Measurements from ENCODE around the gene DNAJC3.
"Not testable (repeated sequence)": the region's sequence is repeated elsewhere in the genome, so short reads cannot be mapped to it uniquely, and the experiment has no call there.

Gene DNAJC3

DNA sequence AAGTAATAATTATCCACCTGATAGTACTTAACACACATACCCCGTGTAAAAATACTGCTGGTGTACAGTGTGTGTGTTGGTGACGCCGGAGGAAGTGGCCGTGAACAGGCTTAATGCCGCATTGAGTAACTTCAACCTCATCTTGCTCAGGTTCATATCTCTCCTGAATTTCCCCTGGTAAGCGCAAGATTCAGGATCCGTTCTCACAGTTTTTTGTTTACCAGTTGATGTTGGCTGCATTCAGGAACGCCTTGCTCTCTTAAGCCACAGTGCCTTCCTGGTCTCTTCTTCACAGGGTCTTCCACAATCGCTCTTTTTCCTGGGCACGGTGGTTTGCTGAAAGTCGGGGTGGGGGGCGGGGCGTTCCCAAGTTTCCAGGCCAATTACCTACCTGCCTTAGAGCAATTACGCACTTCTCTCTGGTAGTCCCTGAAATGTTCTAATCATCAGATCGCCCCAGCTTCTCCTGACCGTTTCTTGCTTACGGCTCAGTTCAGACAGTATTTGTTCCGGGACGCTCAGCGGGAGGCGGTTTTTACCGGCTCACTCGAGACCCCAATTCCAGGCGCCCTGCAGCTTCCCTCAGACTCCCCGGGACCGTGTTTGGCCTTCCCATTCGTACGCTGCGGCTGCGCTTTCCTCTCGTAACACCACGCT, 706 bp upstream of the DNAJC3 start:
- no peaks in the 10 kb centered on the region for H3K27me3 ChIP-seq (ENCODE audit: insufficient read depth, insufficient read length)
- H3K9me3 ChIP-seq (ENCODE audit: insufficient read depth, low read length), result peaks cover under 1% of the 10 kb centered on the region; the same call in 1 of the 2 replicates
- H3K4me3 ChIP-seq (ENCODE audit: insufficient read length, low read depth), result peak overlapping the region; percentile 74
- DNase-seq (ENCODE audit: low read depth, low spot score), result no peak
- no peaks in the 10 kb centered on the region for H3K36me3 ChIP-seq (ENCODE audit: insufficient read depth, insufficient read length, low read length)
- TF ChIP-seq YY1 (IDR thresholded peaks at IDR 0.05; ENCODE audit: insufficient read depth, insufficient read length) (no peak), ZNF274 (IDR thresholded peaks at IDR 0.05; ENCODE audit: low read depth, low read length) (no peak), SUZ12 (IDR thresholded peaks at IDR 0.05; ENCODE audit: extremely low read depth, insufficient read depth, insufficient read length) (no peak)
- no peaks in the 10 kb centered on the region for H3K4me1 ChIP-seq (ENCODE audit: insufficient read depth, insufficient read length)
- peak overlapping the region; percentile 76 for H3K9ac ChIP-seq (ENCODE audit: insufficient read length, low read depth)

DNA sequence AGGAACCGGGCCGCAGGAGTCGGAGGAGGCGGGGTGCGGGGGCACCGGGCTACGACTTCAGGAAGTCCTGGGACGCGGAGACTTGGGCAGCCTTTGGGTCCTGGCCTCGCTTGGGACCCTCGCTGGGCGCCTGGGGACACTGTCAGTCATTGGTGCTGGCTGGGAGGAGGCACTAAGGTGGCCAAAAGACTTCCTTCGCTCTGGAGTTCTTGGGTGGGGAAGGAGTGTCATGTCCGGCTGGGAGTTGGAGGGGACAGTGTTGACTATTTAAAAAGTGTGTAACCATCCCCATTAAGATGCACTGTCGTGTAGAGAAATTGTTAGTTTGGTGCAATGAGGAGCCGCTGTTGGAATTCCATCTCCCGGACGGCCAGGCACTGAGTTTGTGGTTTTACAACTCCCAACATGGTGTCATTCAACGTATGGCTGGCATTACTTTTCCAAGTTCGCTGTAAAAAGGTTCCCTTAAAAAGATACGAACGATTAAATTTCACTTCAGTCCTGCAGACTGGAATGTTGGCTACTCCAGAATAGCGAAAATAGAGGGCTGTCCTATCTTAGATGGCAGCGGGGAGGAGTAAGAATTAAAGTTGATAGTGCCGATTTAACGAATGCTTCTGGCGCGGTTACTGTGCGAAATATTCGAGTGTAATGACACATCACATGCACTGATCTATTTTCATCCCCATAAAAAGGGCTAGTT, 776 bp downstream of the DNAJC3 start:
- no peaks in the 10 kb centered on the region for H3K36me3 ChIP-seq (ENCODE audit: insufficient read depth, insufficient read length, low read length)
- no peaks in the 10 kb centered on the region for H3K27me3 ChIP-seq (ENCODE audit: insufficient read depth, insufficient read length)
- H3K9me3 ChIP-seq (ENCODE audit: insufficient read depth, low read length), result no peaks in the 10 kb centered on the region
- peak overlapping the region; percentile 74 for H3K4me3 ChIP-seq (ENCODE audit: insufficient read length, low read depth)
- peak overlapping the region; percentile 90 for H3K9ac ChIP-seq (ENCODE audit: insufficient read length, low read depth)
- no peaks in the 10 kb centered on the region for H3K4me1 ChIP-seq (ENCODE audit: insufficient read depth, insufficient read length)
- DNase-seq (ENCODE audit: low read depth, low spot score), result no peak
- TF ChIP-seq ZNF274 (IDR thresholded peaks at IDR 0.05; ENCODE audit: low read depth, low read length) (no peak), SUZ12 (IDR thresholded peaks at IDR 0.05; ENCODE audit: extremely low read depth, insufficient read depth, insufficient read length) (no peak), YY1 (IDR thresholded peaks at IDR 0.05; ENCODE audit: insufficient read depth, insufficient read length) (no peak)

DNA sequence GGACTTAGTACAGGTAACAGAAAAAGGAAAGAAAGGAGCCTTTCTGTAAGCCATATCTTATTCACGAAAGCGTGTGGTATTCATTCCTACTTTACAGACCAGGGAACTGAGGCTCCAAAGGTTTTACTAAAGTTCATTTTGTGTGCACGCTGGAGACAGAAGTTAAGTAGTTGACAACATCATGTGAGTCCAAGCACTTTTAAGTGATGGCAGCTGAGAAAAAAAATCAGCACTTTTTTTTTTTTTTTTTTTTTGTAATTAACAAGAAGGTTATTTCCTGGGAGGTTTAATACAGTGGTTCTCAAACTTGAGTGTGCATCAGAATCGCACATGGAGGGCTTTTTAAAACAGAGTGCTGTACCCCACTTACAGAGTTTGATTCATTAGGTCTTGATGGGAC, 2.0 kb downstream of the DNAJC3 start:
- Histone ChIP-seq H3K4me1 (ENCODE audit: insufficient read depth, insufficient read length) (no peaks in the 10 kb centered on the region), H3K36me3 (ENCODE audit: insufficient read depth, insufficient read length, low read length) (no peaks in the 10 kb centered on the region), H3K9ac (ENCODE audit: insufficient read length, low read depth) (no peak overlapping the region), H3K27me3 (ENCODE audit: insufficient read depth, insufficient read length) (no peaks in the 10 kb centered on the region), H3K4me3 (ENCODE audit: insufficient read length, low read depth) (no peak overlapping the region), H3K9me3 (ENCODE audit: insufficient read depth, low read length) (no peaks in the 10 kb centered on the region)
- no peak for TF ChIP-seq ZNF274 (IDR thresholded peaks at IDR 0.05; ENCODE audit: low read depth, low read length)
- DNase-seq (ENCODE audit: low read depth, low spot score), result no peak

DNA sequence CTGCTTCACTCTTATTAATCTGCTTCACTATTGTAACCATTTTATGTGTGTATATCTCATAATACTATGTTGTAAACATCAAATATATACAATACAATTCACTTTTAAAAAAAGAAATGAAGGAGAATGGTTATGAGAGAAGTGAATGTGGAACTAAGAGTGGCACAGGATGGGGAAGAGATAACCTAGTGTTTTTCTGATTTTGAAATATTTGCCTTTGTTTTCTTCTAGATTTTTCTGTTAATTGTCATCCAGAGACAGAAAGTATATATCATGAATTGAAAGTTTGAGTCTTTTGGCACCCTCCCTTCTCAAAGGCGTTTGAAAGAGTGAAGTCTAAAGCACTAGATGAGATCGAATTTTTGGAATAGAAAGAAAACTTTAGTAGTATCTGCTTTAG, 2.8 kb downstream of the DNAJC3 start:
- TF ChIP-seq ZNF274 (IDR thresholded peaks at IDR 0.05; ENCODE audit: low read depth, low read length) (no peak), YY1 (IDR thresholded peaks at IDR 0.05; ENCODE audit: insufficient read depth, insufficient read length) (no peak), SUZ12 (IDR thresholded peaks at IDR 0.05; ENCODE audit: extremely low read depth, insufficient read depth, insufficient read length) (no peak)
- Histone ChIP-seq H3K9me3 (ENCODE audit: insufficient read depth, low read length) (peaks cover 1% of the 10 kb centered on the region; the same call in 1 of the 2 replicates), H3K36me3 (ENCODE audit: insufficient read depth, insufficient read length, low read length) (no peaks in the 10 kb centered on the region), H3K9ac (ENCODE audit: insufficient read length, low read depth) (no peak overlapping the region), H3K27me3 (ENCODE audit: insufficient read depth, insufficient read length) (no peaks in the 10 kb centered on the region), H3K4me3 (ENCODE audit: insufficient read length, low read depth) (no peak overlapping the region), H3K4me1 (ENCODE audit: insufficient read depth, insufficient read length) (peaks cover 2% of the 10 kb centered on the region)
- DNase-seq (ENCODE audit: low read depth, low spot score), result no peak

DNA sequence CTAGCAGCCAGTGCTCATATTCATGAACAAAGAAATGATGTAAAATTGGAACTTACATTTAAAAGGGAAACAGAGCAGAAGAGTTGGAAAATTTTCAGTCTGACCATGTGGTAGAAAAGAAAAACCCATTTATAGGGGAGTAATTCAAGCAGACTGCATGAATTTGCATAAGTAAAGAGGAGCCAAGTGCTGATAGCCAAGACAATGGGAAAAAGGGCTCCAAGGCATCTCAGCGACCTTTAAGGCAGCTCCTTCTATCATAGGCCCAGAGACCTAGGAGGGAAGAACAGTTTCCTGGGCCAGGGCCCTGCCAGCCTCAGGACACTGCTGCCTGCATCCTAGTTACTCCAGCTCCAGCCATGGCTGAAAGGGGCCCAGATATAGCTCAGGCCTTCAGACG, 7.5 kb downstream of the DNAJC3 start:
- H3K9ac ChIP-seq (ENCODE audit: insufficient read length, low read depth), result no peak overlapping the region
- TF ChIP-seq ZNF274 (IDR thresholded peaks at IDR 0.05; ENCODE audit: low read depth, low read length), result no peak
- no peak for TF ChIP-seq SUZ12 (IDR thresholded peaks at IDR 0.05; ENCODE audit: extremely low read depth, insufficient read depth, insufficient read length)
- TF ChIP-seq YY1 (IDR thresholded peaks at IDR 0.05; ENCODE audit: insufficient read depth, insufficient read length), result no peak
- H3K4me3 ChIP-seq (ENCODE audit: insufficient read length, low read depth), result no peak overlapping the region
- H3K36me3 ChIP-seq (ENCODE audit: insufficient read depth, insufficient read length, low read length), result no peaks in the 10 kb centered on the region
- peaks cover 6% of the 10 kb centered on the region for H3K4me1 ChIP-seq (ENCODE audit: insufficient read depth, insufficient read length)
- H3K27me3 ChIP-seq (ENCODE audit: insufficient read depth, insufficient read length), result no peaks in the 10 kb centered on the region
- H3K9me3 ChIP-seq (ENCODE audit: insufficient read depth, low read length), result peaks cover 15% of the 10 kb centered on the region; the same call in 1 of the 2 replicates
- DNase-seq (ENCODE audit: low read depth, low spot score), result peak; percentile 58

DNA sequence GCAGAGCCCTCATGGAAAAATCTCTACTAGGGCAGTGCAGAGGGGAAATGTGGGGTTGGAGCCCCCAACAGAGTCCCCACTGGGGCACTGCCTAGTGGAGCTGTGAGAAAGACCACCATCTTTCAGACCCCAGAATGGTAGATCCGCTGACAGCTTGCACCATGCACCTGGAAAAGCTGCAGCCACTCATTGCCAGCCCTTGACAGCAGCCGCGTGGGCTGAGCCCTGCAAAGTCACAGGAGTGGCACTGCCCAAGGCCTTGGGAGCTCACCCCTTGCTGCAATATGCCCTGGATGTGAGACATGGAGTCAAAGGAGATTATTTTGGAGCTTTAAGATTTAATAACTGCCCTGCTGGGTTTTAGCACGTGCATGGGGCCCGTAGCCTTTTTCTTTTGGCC, 8.0 kb downstream of the DNAJC3 start:
- H3K27me3 ChIP-seq (ENCODE audit: insufficient read depth, insufficient read length); DNase-seq (ENCODE audit: low read depth, low spot score); H3K4me3 ChIP-seq (ENCODE audit: insufficient read length, low read depth); H3K9ac ChIP-seq (ENCODE audit: insufficient read length, low read depth); H3K4me1 ChIP-seq (ENCODE audit: insufficient read depth, insufficient read length); H3K36me3 ChIP-seq (ENCODE audit: insufficient read depth, insufficient read length, low read length): not testable (repeated sequence)
- peaks cover 15% of the 10 kb centered on the region; the same call in 1 of the 2 replicates for H3K9me3 ChIP-seq (ENCODE audit: insufficient read depth, low read length)

DNA sequence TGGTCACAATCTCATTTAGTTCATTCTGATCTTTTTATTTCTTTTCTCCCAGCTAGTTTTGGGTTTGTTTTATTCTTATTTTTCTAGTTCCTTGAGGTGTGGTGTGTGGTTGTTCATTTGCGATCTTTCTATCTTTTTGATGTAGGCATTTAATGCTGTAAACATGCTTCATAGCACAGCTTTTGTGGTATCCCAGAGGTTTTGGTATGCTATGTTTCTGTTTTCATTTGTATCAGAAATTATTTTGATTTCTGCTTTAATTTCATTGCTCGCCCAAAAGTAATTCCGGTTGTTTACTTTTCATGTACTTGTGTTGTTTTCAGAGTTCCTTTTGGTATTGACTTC, 12.6 kb downstream of the DNAJC3 start:
- H3K9ac ChIP-seq (ENCODE audit: insufficient read length, low read depth), result no peak overlapping the region
- TF ChIP-seq ZNF274 (IDR thresholded peaks at IDR 0.05; ENCODE audit: low read depth, low read length) (no peak), YY1 (IDR thresholded peaks at IDR 0.05; ENCODE audit: insufficient read depth, insufficient read length) (no peak), SUZ12 (IDR thresholded peaks at IDR 0.05; ENCODE audit: extremely low read depth, insufficient read depth, insufficient read length) (no peak)
- H3K9me3 ChIP-seq (ENCODE audit: insufficient read depth, low read length), result peaks cover 15% of the 10 kb centered on the region; the same call in 1 of the 2 replicates
- no peak for DNase-seq (ENCODE audit: low read depth, low spot score)
- no peaks in the 10 kb centered on the region for H3K36me3 ChIP-seq (ENCODE audit: insufficient read depth, insufficient read length, low read length)
- H3K4me3 ChIP-seq (ENCODE audit: insufficient read length, low read depth), result no peak overlapping the region
- H3K4me1 ChIP-seq (ENCODE audit: insufficient read depth, insufficient read length), result peaks cover 6% of the 10 kb centered on the region
- H3K27me3 ChIP-seq (ENCODE audit: insufficient read depth, insufficient read length), result no peaks in the 10 kb centered on the region

DNA sequence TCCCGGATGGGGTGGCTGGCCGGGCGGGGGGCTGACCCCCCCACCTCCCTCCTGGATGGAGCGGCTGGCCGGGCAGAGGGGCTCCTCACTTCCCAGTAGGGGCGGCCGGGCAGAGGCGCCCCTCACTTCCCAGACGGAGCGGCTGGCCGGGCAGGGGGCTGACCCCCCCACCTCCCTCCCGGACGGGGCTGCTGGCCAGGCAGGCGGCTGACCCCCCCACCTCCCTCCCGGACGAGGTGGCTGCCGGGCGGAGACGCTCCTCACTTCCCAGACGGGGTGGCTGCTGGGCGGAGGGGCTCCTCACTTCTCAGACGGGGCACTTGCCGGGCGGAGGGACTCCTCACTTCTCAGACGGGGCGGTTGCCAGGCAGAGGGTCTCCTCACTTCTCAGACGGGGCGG, 14.0 kb downstream of the DNAJC3 start:
- not testable (repeated sequence) for DNase-seq (ENCODE audit: low read depth, low spot score); H3K36me3 ChIP-seq (ENCODE audit: insufficient read depth, insufficient read length, low read length)

More for the DNA sequence above, 14.0 kb downstream of the DNAJC3 start:
- not testable (repeated sequence) for H3K4me3 ChIP-seq (ENCODE audit: insufficient read length, low read depth); H3K9ac ChIP-seq (ENCODE audit: insufficient read length, low read depth); H3K4me1 ChIP-seq (ENCODE audit: insufficient read depth, insufficient read length); H3K9me3 ChIP-seq (ENCODE audit: insufficient read depth, low read length); H3K27me3 ChIP-seq (ENCODE audit: insufficient read depth, insufficient read length)
